ENCODE results near the gene MPIG6B.
A peak's percentile ranks its signal among the peaks of the same experiment; 100 is the strongest.

Gene MPIG6B

DNA sequence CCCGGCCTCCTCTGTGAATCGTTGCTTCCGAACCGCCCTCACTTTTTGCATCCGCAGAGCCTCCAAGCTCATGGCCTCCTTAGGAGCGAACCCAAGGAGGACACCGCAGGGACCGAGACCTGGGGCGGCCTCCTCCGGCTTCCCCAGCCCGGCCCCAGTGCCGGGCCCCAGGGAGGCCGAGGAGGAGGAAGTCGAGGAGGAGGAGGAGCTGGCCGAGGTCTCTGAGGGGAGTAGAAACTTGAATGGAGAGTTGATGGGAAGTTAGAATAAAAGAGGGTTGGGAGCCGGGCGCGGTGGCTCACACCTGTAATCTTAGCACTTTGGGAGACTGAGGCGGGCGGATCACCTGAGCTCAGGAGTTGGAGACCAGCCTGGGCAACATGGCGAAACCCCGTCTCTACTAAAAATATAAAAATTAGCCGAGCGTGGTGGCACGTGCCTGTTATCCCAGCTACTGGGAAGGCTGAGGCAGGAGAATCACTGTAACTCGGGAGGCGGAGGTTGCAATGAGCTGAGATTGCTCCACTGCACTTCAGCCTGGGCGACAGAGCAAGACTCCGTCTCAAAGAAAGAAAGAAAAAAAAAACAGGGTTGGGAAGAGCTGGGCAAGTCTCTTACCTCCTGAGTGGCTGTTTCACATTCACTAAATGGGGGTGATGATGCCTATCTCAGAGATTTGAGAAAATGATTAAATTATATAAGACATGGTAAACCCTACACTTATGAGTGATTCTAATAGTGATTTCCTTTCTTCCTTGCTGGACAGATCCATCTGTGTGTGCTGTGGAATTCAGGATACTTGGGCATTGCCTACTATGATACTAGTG, 17.4 kb downstream of the MPIG6B start:
- Histone ChIP-seq H3K4me3 (ENCODE audit: low read depth, low read length) (no peak overlapping the region), H3K36me3 (no peaks in the 10 kb centered on the region), H3K27ac (no peak overlapping the region), H3K27me3 (ENCODE audit: insufficient read depth, low read depth, severe bottlenecking) (no peaks in the 10 kb centered on the region), H3K9me3 (ENCODE audit: severe bottlenecking) (peaks cover 4% of the 10 kb centered on the region)
- DNase-seq, result no peak
- no peak for TF ChIP-seq CTCF (IDR thresholded peaks at IDR 0.05; ENCODE audit: low read depth, low read length)

DNA sequence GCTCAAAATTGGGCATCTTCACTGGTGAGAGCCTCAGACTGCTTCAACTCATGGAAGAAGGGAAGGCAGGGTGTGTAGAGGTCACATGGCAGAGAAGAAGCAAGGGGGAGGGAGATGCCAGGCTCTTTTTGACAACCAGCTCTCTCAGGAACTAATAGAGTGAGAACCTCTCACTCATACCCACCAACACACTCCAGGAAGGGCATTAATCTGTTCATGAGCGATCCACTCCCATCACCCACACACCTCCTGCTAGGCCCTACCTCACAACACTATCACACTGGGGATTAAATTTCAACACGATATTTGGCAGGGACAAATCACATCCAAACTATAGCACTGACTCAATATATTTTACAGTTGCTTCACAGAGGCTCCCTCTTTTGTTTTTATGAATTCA, 18.6 kb downstream of the MPIG6B start:
- DNase-seq, result no peak
- no peak for TF ChIP-seq CTCF (IDR thresholded peaks at IDR 0.05; ENCODE audit: low read depth, low read length)
- Histone ChIP-seq H3K27ac (no peak overlapping the region), H3K27me3 (ENCODE audit: insufficient read depth, low read depth, severe bottlenecking) (no peaks in the 10 kb centered on the region), H3K4me3 (ENCODE audit: low read depth, low read length) (no peak overlapping the region), H3K9me3 (ENCODE audit: severe bottlenecking) (peaks cover 4% of the 10 kb centered on the region), H3K36me3 (no peaks in the 10 kb centered on the region)

DNA sequence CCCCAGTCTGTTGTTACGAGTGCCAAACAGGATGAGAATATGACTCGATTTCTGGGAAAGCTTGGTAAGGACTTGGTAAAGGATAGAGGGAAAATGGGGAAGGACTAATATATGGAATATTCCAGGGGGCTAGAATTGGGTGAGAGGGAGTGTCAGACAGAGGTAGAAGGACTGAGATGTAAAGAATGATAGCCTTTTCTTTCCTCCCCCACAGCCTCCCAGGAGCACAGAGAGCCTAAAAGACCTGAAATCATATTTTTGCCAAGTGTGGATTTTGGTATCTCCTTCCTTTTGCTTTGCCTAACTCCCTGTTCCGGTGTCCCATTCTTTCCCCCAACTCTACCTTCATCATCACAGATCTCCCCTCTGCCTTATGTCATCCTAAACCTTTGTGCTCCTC, 19.7 kb downstream of the MPIG6B start:
- no peak for TF ChIP-seq CTCF (IDR thresholded peaks at IDR 0.05; ENCODE audit: low read depth, low read length)
- Histone ChIP-seq H3K9me3 (ENCODE audit: severe bottlenecking) (peaks cover 4% of the 10 kb centered on the region), H3K4me3 (ENCODE audit: low read depth, low read length) (no peak overlapping the region), H3K36me3 (no peaks in the 10 kb centered on the region), H3K27ac (no peak overlapping the region), H3K27me3 (ENCODE audit: insufficient read depth, low read depth, severe bottlenecking) (no peaks in the 10 kb centered on the region)
- no peak for DNase-seq

DNA sequence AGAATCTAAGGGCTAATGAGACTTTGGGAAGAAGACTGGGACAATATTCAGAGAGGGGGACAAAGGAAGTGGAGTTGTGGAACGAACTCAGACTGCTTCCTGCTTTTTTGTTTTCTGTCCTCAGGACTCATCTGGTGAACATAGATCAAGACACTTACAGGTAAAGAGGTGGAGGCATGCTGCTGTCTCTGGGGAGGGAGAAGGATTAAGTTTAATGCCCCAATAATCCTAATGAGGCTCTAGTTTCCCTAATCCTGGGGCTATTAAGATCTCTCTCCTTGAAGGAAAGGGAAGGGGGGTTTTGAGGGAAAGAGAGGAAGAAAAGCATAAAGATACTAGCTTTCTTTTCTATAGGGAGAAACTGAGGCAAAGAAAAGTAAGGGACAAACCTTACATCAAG, 21.2 kb downstream of the MPIG6B start:
- no peaks in the 10 kb centered on the region for H3K36me3 ChIP-seq
- H3K27me3 ChIP-seq (ENCODE audit: insufficient read depth, low read depth, severe bottlenecking), result no peaks in the 10 kb centered on the region
- peaks cover 4% of the 10 kb centered on the region for H3K9me3 ChIP-seq (ENCODE audit: severe bottlenecking)
- peak overlapping the region; percentile 58 for H3K27ac ChIP-seq
- DNase-seq, result peak; percentile 72
- no peak for TF ChIP-seq CTCF (IDR thresholded peaks at IDR 0.05; ENCODE audit: low read depth, low read length)
- peak overlapping the region; percentile 17 for H3K4me3 ChIP-seq (ENCODE audit: low read depth, low read length)

DNA sequence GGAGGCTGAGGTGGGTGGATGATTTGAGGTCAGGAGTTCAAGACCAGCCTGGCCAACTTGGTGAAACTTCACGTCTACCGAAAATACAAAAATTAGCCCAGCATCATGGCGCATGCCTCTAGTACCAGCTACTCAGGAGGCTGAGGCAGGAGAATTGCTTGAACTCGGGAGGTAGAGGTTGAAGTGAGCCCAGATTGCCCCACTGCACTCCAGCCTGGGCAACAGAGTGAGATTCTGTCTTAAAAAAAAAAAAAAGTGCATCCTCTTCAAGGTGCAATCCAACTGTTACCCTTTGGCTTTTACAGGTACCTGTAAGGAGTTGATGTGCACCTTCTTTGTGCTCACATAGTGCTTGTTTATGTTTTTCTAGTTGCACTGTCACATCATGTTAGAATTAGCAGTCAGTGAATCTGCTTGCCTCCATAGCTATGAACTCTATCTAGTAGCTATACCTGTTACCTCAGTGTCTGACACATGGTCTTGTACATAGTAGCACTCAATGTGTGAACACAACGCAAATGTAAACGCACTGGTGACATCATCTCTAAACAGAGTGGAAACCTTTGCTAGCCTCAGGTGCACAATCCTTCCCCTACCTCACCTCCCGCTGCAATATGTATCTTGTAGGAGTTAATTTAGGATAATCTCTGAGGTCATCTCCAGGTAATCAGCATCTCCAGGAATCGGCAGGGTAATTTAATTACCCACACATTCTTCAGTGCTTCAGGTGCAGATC, 26.3 kb downstream of the MPIG6B start:
- no peaks in the 10 kb centered on the region for H3K27me3 ChIP-seq (ENCODE audit: insufficient read depth, low read depth, severe bottlenecking)
- DNase-seq, result no peak
- H3K27ac ChIP-seq, result no peak overlapping the region
- no peaks in the 10 kb centered on the region for H3K9me3 ChIP-seq (ENCODE audit: severe bottlenecking)
- no peak overlapping the region for H3K4me3 ChIP-seq (ENCODE audit: low read depth, low read length)
- H3K36me3 ChIP-seq, result no peaks in the 10 kb centered on the region
- no peak for TF ChIP-seq CTCF (IDR thresholded peaks at IDR 0.05; ENCODE audit: low read depth, low read length)
